Glomerular visceral epithelial cell (primary cell): ENCODE data around the gene MDFI.
A peak's percentile ranks its signal among the peaks of the same experiment; 100 is the strongest.

ENCODE experiments used
- DNase-seq: peaks from one replicate; pipeline ENCODE4 v3.0.0-alpha.2; 2016; ENCODE audit errors: extremely low spot score

The MDFI gene

GRCh38 chr6:41634657-41635056, 3.6 kb upstream of the MDFI start:
- DNase-seq = peak; percentile 39

GRCh38 chr6:41635365-41635764, 2.9 kb upstream of the MDFI start:
- DNase-seq = no peak

GRCh38 chr6:41636833-41637193, 1.5 kb upstream of the MDFI start:
- peak; percentile 38 for DNase-seq

GRCh38 chr6:41637194-41638001, 870 bp upstream of the MDFI start:
- DNase-seq = no peak

GRCh38 chr6:41638935-41639808, 904 bp downstream of the MDFI start:
- no peak for DNase-seq

- no peak for DNase-seq
Observed at GRCh38 chr6:41639809-41640371, 1.6 kb downstream of the MDFI start.

- DNase-seq = no peak
Observed at GRCh38 chr6:41640426-41640825, 2.2 kb downstream of the MDFI start.

GRCh38 chr6:41641352-41641925, 3.2 kb downstream of the MDFI start:
- no peak for DNase-seq

GRCh38 chr6:41642090-41642959, 4.1 kb downstream of the MDFI start:
- no peak for DNase-seq

- no peak for DNase-seq
Observed at GRCh38 chr6:41642960-41643898, 5.0 kb downstream of the MDFI start.

- no peak for DNase-seq
Observed at GRCh38 chr6:41643899-41644269, 5.6 kb downstream of the MDFI start.

- no peak for DNase-seq
Observed at GRCh38 chr6:41644297-41644879, 6.1 kb downstream of the MDFI start.

GRCh38 chr6:41645007-41645618, 6.8 kb downstream of the MDFI start:
- no peak for DNase-seq

GRCh38 chr6:41646026-41646795, 7.9 kb downstream of the MDFI start:
- DNase-seq = no peak

GRCh38 chr6:41647061-41647511, 8.8 kb downstream of the MDFI start:
- no peak for DNase-seq

GRCh38 chr6:41648070-41648585, 9.9 kb downstream of the MDFI start:
- DNase-seq = no peak

GRCh38 chr6:41648921-41649320, 10.7 kb downstream of the MDFI start:
- no peak for DNase-seq

GRCh38 chr6:41649596-41649995, 11.3 kb downstream of the MDFI start:
- no peak for DNase-seq
